ENCODE measurements around the gene NAGLU.

DNA sequence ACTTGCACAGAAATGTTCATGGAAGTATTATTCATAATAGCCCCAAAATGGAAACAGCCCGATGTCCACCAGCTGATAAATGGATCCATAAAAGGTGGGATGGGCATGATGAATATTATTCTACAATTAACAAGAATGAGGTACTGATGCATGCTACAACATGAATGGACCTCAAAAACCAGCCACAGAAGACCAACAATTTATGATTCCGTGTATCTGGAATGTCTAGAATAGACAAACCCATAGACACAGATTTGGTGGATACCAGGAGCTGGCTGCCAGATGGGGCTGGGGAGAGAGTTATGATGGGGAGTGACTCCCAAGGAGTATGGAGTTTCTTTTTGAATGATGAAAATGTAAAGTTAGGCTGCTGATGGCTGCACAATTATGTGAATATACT, 10.8 kb upstream of the NAGLU start:
- no peak for TF ChIP-seq GATA1 (IDR thresholded peaks at IDR 0.05; ENCODE audit: low read depth, low read length)
- TF ChIP-seq POLR2A (IDR thresholded peaks at IDR 0.05; ENCODE audit: low read length) = no peak
